AG04450 (cell line): ENCODE results near the gene RAPGEFL1. TPM values are rescaled to one million over a fixed set of nuclear protein-coding genes. Genes with fewer than 3 reads are reported as not detected.

Source experiments
- CTCF ChIA-PET: fragments of 300-600, 350-600 bp; formaldehyde crosslinking; extraction: SDS; loops from one replicate; lab custom pipeline; 2022; ENCODE audit warnings: antibody characterized with exemption, inconsistent platforms; lab: Charles Lee
- POLR2A ChIA-PET: fragments of 350-600 bp; formaldehyde crosslinking; extraction: SDS; loops from one replicate; lab custom pipeline; 2021; ENCODE audit warnings: antibody characterized with exemption, inconsistent platforms; lab: Yijun Ruan, JAX
- DNase-seq: peaks from one replicate; pipeline ENCODE4 v3.0.0-alpha.2; 2011; ENCODE audit warnings: low read depth, low spot score
- H3K27ac ChIP-seq: one replicate; pipeline ENCODE4 v1.5.1; 2012; ENCODE audit warnings: low read depth, low read length, control low read depth
- H3K27me3 ChIP-seq: one replicate; pipeline ENCODE4 v1.6.0; 2012; ENCODE audit warnings: low read length; ENCODE audit not compliant: control insufficient read depth, insufficient read depth
- H3K4me3 ChIP-seq: 2 replicates; pipeline ENCODE4 v1.5.1; 2011; ENCODE audit warnings: mild to moderate bottlenecking, low read depth, low read length, control low read depth
- H3K9me3 ChIP-seq: 2 replicates; pipeline ENCODE4 v1.5.1; 2012; ENCODE audit warnings: low read length; ENCODE audit not compliant: control insufficient read depth, insufficient read depth
- polyA plus RNA-seq: library from polyadenylated mRNA; depleted of rRNA; stranded (reverse); fragments of >200 nt; gene quantifications from 2 replicates; pipeline ENCODE4 v1.2.3, GENCODE V29; 2011
- TF ChIP-seq, protein P1 (sequence below): IDR thresholded peaks from 2 replicates; pipeline ENCODE4 v1.5.1; 2011; ENCODE audit warnings: low read depth, low read length, control low read depth, inconsistent platforms

Gene RAPGEFL1
- polyA plus RNA-seq, 1 experiment, result 3.0 TPM

DNA sequence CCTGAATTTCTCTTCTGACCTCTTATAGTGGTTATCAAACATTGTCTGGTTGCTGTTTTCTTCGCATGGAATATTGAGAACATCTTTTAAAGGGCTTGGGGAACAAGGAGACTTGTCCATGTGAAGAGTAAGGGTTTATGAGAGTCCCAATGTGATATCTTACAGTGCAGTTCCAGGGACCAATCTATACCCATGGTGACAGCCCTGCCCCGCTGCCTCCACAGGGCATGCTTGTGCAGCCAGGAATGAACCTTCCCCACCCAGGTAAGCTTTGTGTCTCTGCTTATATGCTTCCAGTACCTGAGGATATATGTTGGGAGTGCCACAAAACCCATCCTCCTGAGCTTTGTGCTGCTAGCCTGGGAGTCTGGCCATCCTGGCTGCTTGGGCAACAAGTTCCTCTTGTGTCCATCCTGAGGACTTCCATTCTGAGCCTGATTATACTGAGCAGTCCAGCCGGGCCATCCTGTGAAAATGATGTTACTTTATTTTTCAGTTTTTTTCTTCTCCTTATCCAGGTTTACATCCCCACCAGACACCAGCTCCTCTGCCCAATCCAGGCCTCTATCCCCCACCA, 9.5 kb upstream of the RAPGEFL1 start:
- POLR2A ChIA-PET, result interaction anchor here (1.0 to 1.3 kb wide), 3 partner anchors 28 to 75 kb away, joined by 4 to 8 read pairs (median 6); partner anchors contain the start of gene CASC3
- DNase-seq, result no peak
- CTCF ChIA-PET, result interaction anchor here (1.0 to 3.2 kb wide), 18 partner anchors 10 to 189 kb away, joined by 3 to 33 read pairs (median 6); partner anchors contain the start of gene CSF3
- Histone ChIP-seq H3K4me3 (no peak overlapping the region), H3K27ac (peak overlapping the region; percentile 21), H3K27me3 (no peaks in the 10 kb centered on the region), H3K9me3 (no peaks in the 10 kb centered on the region)
- TF ChIP-seq, protein P1, sequence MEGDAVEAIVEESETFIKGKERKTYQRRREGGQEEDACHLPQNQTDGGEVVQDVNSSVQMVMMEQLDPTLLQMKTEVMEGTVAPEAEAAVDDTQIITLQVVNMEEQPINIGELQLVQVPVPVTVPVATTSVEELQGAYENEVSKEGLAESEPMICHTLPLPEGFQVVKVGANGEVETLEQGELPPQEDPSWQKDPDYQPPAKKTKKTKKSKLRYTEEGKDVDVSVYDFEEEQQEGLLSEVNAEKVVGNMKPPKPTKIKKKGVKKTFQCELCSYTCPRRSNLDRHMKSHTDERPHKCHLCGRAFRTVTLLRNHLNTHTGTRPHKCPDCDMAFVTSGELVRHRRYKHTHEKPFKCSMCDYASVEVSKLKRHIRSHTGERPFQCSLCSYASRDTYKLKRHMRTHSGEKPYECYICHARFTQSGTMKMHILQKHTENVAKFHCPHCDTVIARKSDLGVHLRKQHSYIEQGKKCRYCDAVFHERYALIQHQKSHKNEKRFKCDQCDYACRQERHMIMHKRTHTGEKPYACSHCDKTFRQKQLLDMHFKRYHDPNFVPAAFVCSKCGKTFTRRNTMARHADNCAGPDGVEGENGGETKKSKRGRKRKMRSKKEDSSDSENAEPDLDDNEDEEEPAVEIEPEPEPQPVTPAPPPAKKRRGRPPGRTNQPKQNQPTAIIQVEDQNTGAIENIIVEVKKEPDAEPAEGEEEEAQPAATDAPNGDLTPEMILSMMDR, result no peak

DNA sequence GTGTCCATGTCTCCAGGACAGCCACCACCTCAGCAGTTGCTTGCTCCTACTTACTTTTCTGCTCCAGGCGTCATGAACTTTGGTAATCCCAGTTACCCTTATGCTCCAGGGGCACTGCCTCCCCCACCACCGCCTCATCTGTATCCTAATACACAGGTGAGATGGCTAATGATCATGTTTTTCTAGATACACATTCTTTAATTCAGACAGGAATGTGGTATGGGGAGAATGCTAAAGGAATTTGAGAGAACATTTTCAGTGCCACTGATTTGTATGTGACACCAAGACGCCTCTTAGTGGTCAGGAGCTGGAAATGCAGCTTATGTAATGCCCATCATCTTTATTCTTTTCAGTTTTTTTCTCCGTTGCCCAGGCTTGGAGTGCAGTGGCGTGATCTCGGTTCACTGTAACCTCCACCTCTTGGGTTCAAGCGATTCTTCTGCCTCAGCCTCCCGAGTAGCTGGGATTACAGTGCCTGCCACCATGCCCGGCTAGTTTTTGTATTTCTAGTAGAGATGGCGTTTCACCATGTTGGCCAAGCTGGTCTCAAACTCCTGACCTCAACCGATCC, 8.9 kb upstream of the RAPGEFL1 start:
- TF ChIP-seq, protein P1, result peak; percentile 78
- Histone ChIP-seq H3K27ac (no peak overlapping the region), H3K27me3 (no peaks in the 10 kb centered on the region), H3K9me3 (no peaks in the 10 kb centered on the region), H3K4me3 (no peak overlapping the region)
- ChIA-PET POLR2A (interaction anchor here (0.7 to 1.3 kb wide), 4 partner anchors 12 to 76 kb away, joined by 3 to 8 read pairs (median 5); partner anchors contain the start of gene CASC3), CTCF (interaction anchor here (0.6 to 3.2 kb wide), 25 partner anchors 11 to 189 kb away, joined by 3 to 33 read pairs (median 5); partner anchors contain the start of gene CSF3)
- peak; percentile 41 for DNase-seq

DNA sequence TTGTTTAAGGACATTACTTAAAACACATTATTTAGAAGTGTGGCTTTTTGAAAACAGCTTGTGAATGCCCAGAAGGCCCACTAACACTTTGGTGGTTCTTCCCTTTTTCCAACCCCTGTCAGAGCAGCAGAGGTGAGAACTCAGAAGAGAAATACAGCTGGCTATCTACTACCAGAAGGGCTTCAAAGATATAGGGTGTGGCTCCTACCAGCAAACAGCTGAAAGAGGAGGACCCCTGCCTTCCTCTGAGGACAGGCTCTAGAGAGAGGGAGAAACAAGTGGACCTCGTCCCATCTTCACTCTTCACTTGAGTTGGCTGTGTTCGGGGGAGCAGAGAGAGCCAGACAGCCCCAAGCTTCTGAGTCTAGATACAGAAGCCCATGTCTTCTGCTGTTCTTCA, 6.9 kb upstream of the RAPGEFL1 start:
- Histone ChIP-seq H3K27ac (no peak overlapping the region), H3K27me3 (no peaks in the 10 kb centered on the region), H3K4me3 (no peak overlapping the region), H3K9me3 (no peaks in the 10 kb centered on the region)
- CTCF ChIA-PET, result interaction anchor here (1.6 to 1.9 kb wide), 2 partner anchors 57 to 143 kb away, joined by 7 to 15 read pairs; no protein-coding TSS in a partner anchor
- POLR2A ChIA-PET, result no interaction called here
- no peak for DNase-seq
- TF ChIP-seq, protein P1, result no peak

DNA sequence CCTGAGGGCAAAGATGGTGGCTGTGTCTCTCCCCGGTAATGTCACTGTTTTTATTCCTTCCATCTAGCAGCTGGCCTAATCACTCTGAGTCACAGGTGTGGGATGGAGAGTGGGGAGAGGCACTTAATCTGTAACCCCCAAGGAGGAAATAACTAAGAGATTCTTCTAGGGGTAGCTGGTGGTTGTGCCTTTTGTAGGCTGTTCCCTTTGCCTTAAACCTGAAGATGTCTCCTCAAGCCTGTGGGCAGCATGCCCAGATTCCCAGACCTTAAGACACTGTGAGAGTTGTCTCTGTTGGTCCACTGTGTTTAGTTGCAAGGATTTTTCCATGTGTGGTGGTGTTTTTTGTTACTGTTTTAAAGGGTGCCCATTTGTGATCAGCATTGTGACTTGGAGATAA, 5.5 kb upstream of the RAPGEFL1 start:
- H3K27me3 ChIP-seq, result no peaks in the 10 kb centered on the region
- ChIA-PET POLR2A (no interaction called here), CTCF (no interaction called here)
- H3K9me3 ChIP-seq, result no peaks in the 10 kb centered on the region
- no peak for DNase-seq
- no peak overlapping the region for H3K4me3 ChIP-seq
- H3K27ac ChIP-seq, result no peak overlapping the region
- TF ChIP-seq, protein P1, result no peak

DNA sequence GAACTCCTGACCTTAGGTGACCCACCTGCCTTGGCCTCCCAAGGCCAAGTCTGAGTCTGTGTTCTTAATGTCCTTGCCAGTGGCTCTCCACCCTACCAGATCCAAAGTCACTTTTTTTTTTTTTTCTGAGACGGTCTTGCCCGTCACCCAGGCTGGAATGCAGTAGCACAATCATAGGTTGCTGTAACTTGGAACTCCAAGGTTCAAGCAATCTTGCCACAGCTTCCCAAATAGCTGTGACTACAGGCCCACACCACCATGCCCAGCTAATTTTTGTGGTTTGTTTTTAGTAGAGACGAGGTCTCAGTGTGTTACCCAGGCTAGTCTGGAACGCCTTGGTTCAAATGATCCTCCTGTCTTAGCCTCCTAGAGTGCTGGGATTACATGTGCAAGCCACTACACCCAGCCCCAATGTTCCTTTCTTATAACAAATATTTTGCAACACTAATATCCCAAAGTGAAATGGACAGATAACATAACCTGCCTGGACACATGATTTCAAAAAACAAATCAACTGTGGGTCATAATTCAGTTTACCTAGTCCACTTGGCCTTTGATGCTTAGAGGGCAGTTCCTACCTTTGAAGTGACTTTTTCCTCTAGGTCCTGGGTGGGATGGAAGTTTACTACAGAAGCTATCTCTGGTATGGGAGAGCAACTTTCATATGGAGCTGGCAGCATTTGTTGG, 4.0 kb upstream of the RAPGEFL1 start:
- no peak overlapping the region for H3K4me3 ChIP-seq
- no peaks in the 10 kb centered on the region for H3K9me3 ChIP-seq
- no peak for DNase-seq
- POLR2A ChIA-PET, result interaction anchor here (0.6 kb wide), 1 partner anchor 82 kb away, joined by 3 read pairs; no protein-coding TSS in a partner anchor
- H3K27me3 ChIP-seq, result no peaks in the 10 kb centered on the region
- H3K27ac ChIP-seq, result no peak overlapping the region
- CTCF ChIA-PET, result no interaction called here
- TF ChIP-seq, protein P1, result no peak
